ENCODE data around the gene SLC30A3. TPM values are rescaled to one million over a fixed set of nuclear protein-coding genes. Genes with fewer than 3 reads are reported as not detected.

Gene SLC30A3
- total and polyA plus RNA-seq, 2 of the 13 experiments (the other 11 are each of a cell fraction or from before 2014, with no cell fraction given) = 0.38 to 0.79 TPM

GRCh38 chr2:27264753-27265535 is 2.1 kb upstream of the SLC30A3 start (continued):
- TF ChIP-seq YEATS2 (CRISPR knock-in tag; IDR thresholded peaks at IDR 0.05; ENCODE audit: borderline replicate concordance) (no peak), NAIF1 (CRISPR knock-in tag; IDR thresholded peaks at IDR 0.05; ENCODE audit: borderline replicate concordance) (no peak), JUNB (CRISPR knock-in tag; IDR thresholded peaks at IDR 0.05; ENCODE audit: borderline replicate concordance) (no peak), ZNF605 (CRISPR knock-in tag; IDR thresholded peaks at IDR 0.05) (0 out of 2 replicates have a peak, but pooled peaks have one; percentile 36), PHF8 (CRISPR knock-in tag; IDR thresholded peaks at IDR 0.05) (0 out of 2 replicates have a peak, but pooled peaks have one; percentile 31), ZBTB1 (CRISPR knock-in tag; IDR thresholded peaks at IDR 0.05; ENCODE audit: borderline replicate concordance) (no peak), IKZF1 (IDR thresholded peaks at IDR 0.05) (no peak), ARHGAP35 (CRISPR knock-in tag; IDR thresholded peaks at IDR 0.05; ENCODE audit: borderline replicate concordance) (no peak), ZFP37 (CRISPR knock-in tag; IDR thresholded peaks at IDR 0.05; ENCODE audit: borderline replicate concordance) (no peak), ZNF784 (CRISPR knock-in tag; IDR thresholded peaks at IDR 0.05; ENCODE audit: borderline replicate concordance) (no peak), ZEB1 (IDR thresholded peaks at IDR 0.05; ENCODE audit: insufficient replicate concordance, low read depth) (no peak), ZNF782 (CRISPR knock-in tag; IDR thresholded peaks at IDR 0.05; ENCODE audit: borderline replicate concordance) (0 out of 2 replicates have a peak, but pooled peaks have one; percentile 68), IKZF4 (CRISPR knock-in tag; IDR thresholded peaks at IDR 0.05; ENCODE audit: borderline replicate concordance, low read depth, not compliant biosample characterization) (peak; percentile 60), ZNF574 (CRISPR knock-in tag; IDR thresholded peaks at IDR 0.05) (peak; percentile 76), ZNF329 (CRISPR knock-in tag; IDR thresholded peaks at IDR 0.05; ENCODE audit: low read depth) (peak; percentile 69; the same call in 1 of the 2 replicates), ZNF430 (CRISPR knock-in tag; IDR thresholded peaks at IDR 0.05) (no peak; the same call in 1 of the 2 replicates), ZNF839 (CRISPR knock-in tag; IDR thresholded peaks at IDR 0.05; ENCODE audit: borderline replicate concordance) (no peak; the same call in 1 of the 2 replicates), ZSCAN30 (CRISPR knock-in tag; IDR thresholded peaks at IDR 0.05) (no peak), RFX3 (CRISPR knock-in tag; IDR thresholded peaks at IDR 0.05) (no peak), AGO1 (IDR thresholded peaks at IDR 0.05; ENCODE audit: low read depth, low read length, poor library complexity, severe bottlenecking) (peak; percentile 73), KLF11 (CRISPR knock-in tag; IDR thresholded peaks at IDR 0.05) (0 out of 2 replicates have a peak, but pooled peaks have one; percentile 47)
- TF ChIP-seq, protein P1, sequence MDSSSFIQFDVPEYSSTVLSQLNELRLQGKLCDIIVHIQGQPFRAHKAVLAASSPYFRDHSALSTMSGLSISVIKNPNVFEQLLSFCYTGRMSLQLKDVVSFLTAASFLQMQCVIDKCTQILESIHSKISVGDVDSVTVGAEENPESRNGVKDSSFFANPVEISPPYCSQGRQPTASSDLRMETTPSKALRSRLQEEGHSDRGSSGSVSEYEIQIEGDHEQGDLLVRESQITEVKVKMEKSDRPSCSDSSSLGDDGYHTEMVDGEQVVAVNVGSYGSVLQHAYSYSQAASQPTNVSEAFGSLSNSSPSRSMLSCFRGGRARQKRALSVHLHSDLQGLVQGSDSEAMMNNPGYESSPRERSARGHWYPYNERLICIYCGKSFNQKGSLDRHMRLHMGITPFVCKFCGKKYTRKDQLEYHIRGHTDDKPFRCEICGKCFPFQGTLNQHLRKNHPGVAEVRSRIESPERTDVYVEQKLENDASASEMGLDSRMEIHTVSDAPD (CRISPR knock-in tag; IDR thresholded peaks at IDR 0.05) = no peak
- TF ChIP-seq, protein P2, sequence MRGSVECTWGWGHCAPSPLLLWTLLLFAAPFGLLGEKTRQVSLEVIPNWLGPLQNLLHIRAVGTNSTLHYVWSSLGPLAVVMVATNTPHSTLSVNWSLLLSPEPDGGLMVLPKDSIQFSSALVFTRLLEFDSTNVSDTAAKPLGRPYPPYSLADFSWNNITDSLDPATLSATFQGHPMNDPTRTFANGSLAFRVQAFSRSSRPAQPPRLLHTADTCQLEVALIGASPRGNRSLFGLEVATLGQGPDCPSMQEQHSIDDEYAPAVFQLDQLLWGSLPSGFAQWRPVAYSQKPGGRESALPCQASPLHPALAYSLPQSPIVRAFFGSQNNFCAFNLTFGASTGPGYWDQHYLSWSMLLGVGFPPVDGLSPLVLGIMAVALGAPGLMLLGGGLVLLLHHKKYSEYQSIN (CRISPR knock-in tag; IDR thresholded peaks at IDR 0.05; ENCODE audit: borderline replicate concordance) = no peak
